H1 (cell line): Measurements from ENCODE around the gene GCSAM. TPM values are rescaled to one million over a fixed set of nuclear protein-coding genes. Genes with fewer than 3 reads are reported as not detected.

ENCODE experiments used
- CTCF ChIA-PET: fragments of 300-600 bp; sonication (Branson Sonifier 250); formaldehyde crosslinking; loops from one replicate; lab custom pipeline; 2021; ENCODE audit not compliant: partially characterized antibody; lab: Charles Lee
- POLR2A ChIA-PET: fragments of 300-600 bp; sonication (Branson Sonifier 250); formaldehyde crosslinking; loops from one replicate; lab custom pipeline; 2021; ENCODE audit warnings: inconsistent platforms; ENCODE audit not compliant: partially characterized antibody; lab: Charles Lee
- DNase-seq, 2 experiments: peaks; one replicate each; pipeline versions ENCODE4 v3.0.0 to v3.0.0-alpha.2; 2010 to 2022; ENCODE audit warnings: low spot score in 2 of 2, low read depth in 1 of 2, mixed read lengths in 1 of 2
- FAIRE-seq: peaks from 2 replicates; lab custom pipeline; 2011; peaks lifted over from hg19 to GRCh38; lab: Jason Lieb, UNC
- H2AFZ ChIP-seq: 2 replicates; pipeline ENCODE4 v1.8.1; 2012; ENCODE audit warnings: low read length, inconsistent platforms
- H2AK5ac ChIP-seq: 2 replicates; pipeline ENCODE4 v1.6.1; 2013; ENCODE audit warnings: low read depth, low read length
- H2BK120ac ChIP-seq: replicated peaks from 2 replicates; pipeline ENCODE3; 2013; ENCODE audit warnings: low read depth, low read length, inconsistent platforms
- H2BK12ac ChIP-seq: 2 replicates; pipeline ENCODE4 v1.6.1; 2013; ENCODE audit warnings: low read depth, low read length
- H2BK15ac ChIP-seq: 2 replicates; pipeline ENCODE4 v1.6.1; 2013; ENCODE audit warnings: low read length
- H2BK20ac ChIP-seq: 2 replicates; pipeline ENCODE4 v1.6.1; 2013; ENCODE audit warnings: low read length
- H2BK5ac ChIP-seq: 2 replicates; pipeline ENCODE4 v1.6.1; 2013; ENCODE audit warnings: low read depth, low read length
- H3K14ac ChIP-seq: 2 replicates; pipeline ENCODE4 v1.6.1; 2013; ENCODE audit warnings: inconsistent platforms; ENCODE audit not compliant: insufficient read length
- H3K18ac ChIP-seq: 2 replicates; pipeline ENCODE4 v1.6.1; 2013; ENCODE audit warnings: low read length; ENCODE audit errors: extremely low read depth
- H3K23ac ChIP-seq: 2 replicates; pipeline ENCODE4 v1.6.1; 2013; ENCODE audit warnings: inconsistent platforms; ENCODE audit not compliant: insufficient read length
- H3K23me2 ChIP-seq: 2 replicates; pipeline ENCODE4 v1.6.1; 2013; ENCODE audit warnings: low read depth, low read length
- H3K27ac ChIP-seq: 2 replicates; pipeline ENCODE4 v1.6.1; 2011; ENCODE audit warnings: low read depth, low read length, inconsistent platforms
- H3K27me3 ChIP-seq, 4 experiments: replicated peaks in 1 of 4; 1 replicate in 1 of 4; 2 replicates in 3 of 4; pipeline versions ENCODE4 v1.6.1 to v1.8.1; 2011 to 2013; ENCODE audit warnings: low read length in 3 of 4, mild to moderate bottlenecking in 3 of 4, inconsistent platforms in 2 of 4, mixed read lengths in 2 of 4, moderate library complexity in 1 of 4; ENCODE audit not compliant: control insufficient read depth in 3 of 4, insufficient read depth in 3 of 4; ENCODE audit errors: extremely low read depth in 1 of 4
- H3K36me3 ChIP-seq, 4 experiments: 2 replicates each; pipeline versions ENCODE4 v1.6.1 to v1.8.1; 2011 to 2013; ENCODE audit warnings: mild to moderate bottlenecking in 4 of 4, low read length in 3 of 4, moderate library complexity in 2 of 4, control low read depth in 1 of 4, inconsistent platforms in 1 of 4; ENCODE audit not compliant: insufficient read depth in 4 of 4, control insufficient read depth in 2 of 4
- H3K4ac ChIP-seq: replicated peaks from 2 replicates; pipeline ENCODE3; 2013; ENCODE audit warnings: low read length, low read depth, mixed read lengths, inconsistent platforms; ENCODE audit not compliant: insufficient read length
- H3K4me1 ChIP-seq, 4 experiments: replicated peaks in 1 of 4; 1 replicate in 1 of 4; 2 replicates in 3 of 4; pipeline versions ENCODE4 v1.6.1 to v1.8.1; 2011 to 2013; ENCODE audit warnings: low read length in 3 of 4, inconsistent platforms in 2 of 4, mixed read lengths in 1 of 4; ENCODE audit not compliant: insufficient read depth in 4 of 4, control insufficient read depth in 3 of 4
- H3K4me2 ChIP-seq, 2 experiments: 2 replicates each; pipeline versions ENCODE4 v1.6.1 to v1.8.1; 2011 to 2013; ENCODE audit warnings: low read depth in 2 of 2, low read length in 2 of 2, control low read depth in 1 of 2, inconsistent platforms in 1 of 2, mild to moderate bottlenecking in 1 of 2; ENCODE audit not compliant: insufficient read depth in 1 of 2
- H3K4me3 ChIP-seq, 4 experiments: fragments of 200-600, 300-600 bp in 1 of 4; sonication (generic), shearing (Covaris generic), sonication (Bioruptor Twin) in 1 of 4; 2 replicates each; pipeline versions ENCODE4 v1.5.1 to v1.8.1; 2011 to 2016; ENCODE audit warnings: low read length in 4 of 4, low read depth in 3 of 4, control low read depth in 2 of 4, inconsistent platforms in 2 of 4, mild to moderate bottlenecking in 2 of 4, mixed read lengths in 1 of 4, moderate library complexity in 1 of 4; ENCODE audit not compliant: insufficient read depth in 2 of 4; ENCODE audit errors: extremely low read depth in 1 of 4
- H3K56ac ChIP-seq: replicated peaks from 2 replicates; pipeline ENCODE3; 2013; ENCODE audit warnings: low read depth, mild to moderate bottlenecking, mixed read lengths, low read length, inconsistent platforms; ENCODE audit not compliant: insufficient read length
- H3K79me1 ChIP-seq: 2 replicates; pipeline ENCODE4 v1.6.1; 2013; ENCODE audit warnings: low read depth, low read length, control low read depth
- H3K79me2 ChIP-seq, 2 experiments: 2 replicates each; pipeline versions ENCODE4 v1.6.1 to v1.8.1; 2012 to 2013; ENCODE audit warnings: low read length in 2 of 2, mild to moderate bottlenecking in 2 of 2, inconsistent platforms in 1 of 2; ENCODE audit not compliant: insufficient read depth in 2 of 2, control insufficient read depth in 1 of 2
- H3K9ac ChIP-seq, 4 experiments: replicated peaks in 1 of 4; 1 replicate in 1 of 4; 2 replicates in 3 of 4; pipeline versions ENCODE4 v1.6.1 to v1.8.1; 2011 to 2013; ENCODE audit warnings: low read depth in 3 of 4, low read length in 3 of 4, control low read depth in 2 of 4, mild to moderate bottlenecking in 2 of 4, moderate library complexity in 2 of 4, inconsistent platforms in 1 of 4; ENCODE audit errors: extremely low read depth in 1 of 4
- H3K9me3 ChIP-seq, 2 experiments: 2 replicates each; pipeline versions ENCODE4 v1.6.1 to v1.8.1; 2012 to 2013; ENCODE audit warnings: mild to moderate bottlenecking in 2 of 2, moderate library complexity in 2 of 2, control low read depth in 1 of 2, inconsistent platforms in 1 of 2, low read depth in 1 of 2, low read length in 1 of 2, mixed read lengths in 1 of 2; ENCODE audit not compliant: insufficient read depth in 2 of 2
- H4K20me1 ChIP-seq, 2 experiments: replicated peaks in 1 of 2; 2 replicates each; pipeline versions ENCODE3 to v1.8.1; 2011 to 2013; ENCODE audit warnings: inconsistent platforms in 2 of 2, low read length in 2 of 2, mild to moderate bottlenecking in 1 of 2; ENCODE audit not compliant: insufficient read depth in 2 of 2, control insufficient read depth in 1 of 2
- H4K5ac ChIP-seq: 2 replicates; pipeline ENCODE4 v1.6.1; 2013; ENCODE audit warnings: low read length, low read depth, mixed read lengths, inconsistent platforms; ENCODE audit not compliant: insufficient read length
- H4K8ac ChIP-seq: 2 replicates; pipeline ENCODE4 v1.8.0; 2013; ENCODE audit warnings: mild to moderate bottlenecking, moderate library complexity, low read length, inconsistent platforms; ENCODE audit not compliant: insufficient read depth; ENCODE audit errors: extremely low read depth
- H4K91ac ChIP-seq: replicated peaks from 2 replicates; pipeline ENCODE3; 2013; ENCODE audit warnings: low read length, mixed read lengths, inconsistent platforms; ENCODE audit not compliant: insufficient read length
- BCL11A ChIP-seq, 2 experiments: IDR thresholded peaks; one replicate each; pipeline ENCODE4 v1.6.1; 2011; ENCODE audit warnings: low read depth in 2 of 2, low read length in 2 of 2, mild to moderate bottlenecking in 2 of 2
- EZH2 ChIP-seq: fragments of 200-600 bp; sonication (generic); IDR thresholded peaks from 2 replicates; pipeline ENCODE4 v1.7.1; 2012; ENCODE audit warnings: low read depth, mild to moderate bottlenecking, moderate library complexity, low read length, inconsistent platforms; ENCODE audit not compliant: severe bottlenecking
- GTF2F1 ChIP-seq: IDR thresholded peaks from 2 replicates; pipeline ENCODE4 v1.6.1; 2012; ENCODE audit warnings: low read depth, low read length, improper control_type of control experiment, borderline replicate concordance
- PHF8 ChIP-seq: fragments of 200-600 bp; sonication (generic); conservative IDR thresholded peaks from 2 replicates; pipeline ENCODE4 v1.7.1; 2012; ENCODE audit warnings: low read depth, mild to moderate bottlenecking, inconsistent platforms, low read length, moderate library complexity
- POLR2AphosphoS5 ChIP-seq: IDR thresholded peaks from 2 replicates; pipeline ENCODE4 v1.6.1; 2011; ENCODE audit warnings: low read depth, low read length
- SRF ChIP-seq: IDR thresholded peaks from 2 replicates; pipeline ENCODE4 v1.6.1; 2011; ENCODE audit warnings: mild to moderate bottlenecking, low read depth, low read length, moderate library complexity
- SUZ12 ChIP-seq: fragments of 200-600 bp; sonication (generic); IDR thresholded peaks from 2 replicates; pipeline ENCODE4 v1.6.1; 2012; ENCODE audit warnings: mild to moderate bottlenecking, inconsistent platforms, low read length, moderate library complexity, mixed read lengths
- ZNF274 ChIP-seq: IDR thresholded peaks from 2 replicates; pipeline ENCODE4 v1.7.0; 2012; ENCODE audit warnings: low read length, borderline replicate concordance; ENCODE audit errors: extremely low read depth
- whole genome bisulfite sequencing, 2 experiments: shearing (Covaris generic) in 1 of 2; methylation state at CpG; one replicate each; pipeline versions ENCODE4 v1.1.6 to v1.1.7; 2013 to 2015; ENCODE audit warnings: low lambda C conversion rate in 2 of 2, mixed read lengths in 2 of 2, inconsistent platforms in 1 of 2, low coverage in 1 of 2, missing lambda C conversion rate in 1 of 2; ENCODE audit not compliant: insufficient replicate concordance in 2 of 2, insufficient coverage in 1 of 2, insufficient read length in 1 of 2; ENCODE audit errors: extremely low coverage in 1 of 2, missing lambda C conversion rate in 1 of 2; 5-methylcytosine and 5-hydroxymethylcytosine counted together
- polyA plus RNA-seq, 7 experiments: library from polyadenylated mRNA; depleted of rRNA in 3 of 7; stranded (reverse) in 5 of 7; unstranded in 2 of 7; fragments of >200 nt in 5 of 7; fragments of 200-250 nt in 2 of 7; gene quantifications; 1 replicate in 5 of 7; 2 replicates in 1 of 7; 4 replicates in 1 of 7; pipeline versions ENCODE4 v1.2.1 to v1.2.3, GENCODE V29; 2011 to 2013; ENCODE audit warnings: missing spikeins in 2 of 7, mixed read lengths in 2 of 7
- total RNA-seq: library from RNA; stranded (reverse); fragmentation: NEBNext Ultra II Directional; extraction: Animal tissue kit (Norgen Biotek cat#: 25700); gene quantifications from 2 replicates; pipeline ENCODE4 v1.2.1, GENCODE V29; 2021
- TF ChIP-seq, protein P1 (sequence below): IDR thresholded peaks from 2 replicates; pipeline ENCODE4 v1.6.1; 2012; ENCODE audit warnings: low read length, inconsistent platforms
- TF ChIP-seq, protein P2 (sequence below): IDR thresholded peaks from 2 replicates; pipeline ENCODE4 v1.6.1; 2011; ENCODE audit warnings: low read length, improper control_type of control experiment
- TF ChIP-seq, protein P3 (sequence below): IDR thresholded peaks from 2 replicates; pipeline ENCODE4 v1.6.1; 2011; ENCODE audit warnings: low read depth, mild to moderate bottlenecking, low read length; ENCODE audit not compliant: insufficient read depth

Gene GCSAM
- total and polyA plus RNA-seq, 2 of the 8 experiments (the other 6 are each of a cell fraction or from before 2014, with no cell fraction given) = not detected

DNA sequence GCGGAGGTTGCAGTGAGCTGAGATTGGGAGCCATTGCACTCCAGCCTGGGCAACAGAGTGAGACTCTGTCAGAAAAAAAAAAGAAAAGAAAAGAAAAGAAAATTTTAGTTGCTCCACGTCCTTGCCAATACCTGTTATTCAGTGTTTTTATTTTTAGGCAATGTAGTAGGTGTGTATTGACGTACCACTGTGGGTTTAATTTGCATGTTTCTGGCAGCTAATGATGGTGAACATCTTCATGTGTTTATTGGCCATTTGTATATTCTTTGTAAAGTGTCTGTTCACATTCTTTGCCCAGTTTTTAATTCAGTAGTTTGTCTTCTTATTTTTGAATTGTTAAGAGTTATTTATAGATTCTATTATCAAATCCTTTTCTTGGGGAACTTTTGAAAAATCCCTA, 38.1 kb upstream of the GCSAM start:
- Histone ChIP-seq H2BK15ac (no peak overlapping the region), H2AK5ac (no peak overlapping the region), H3K4me2 (no peak overlapping the region), H2BK120ac (no peak overlapping the region), H4K20me1 (no peaks in the 10 kb centered on the region), H3K79me1 (no peaks in the 10 kb centered on the region), H3K4me1 (no peaks in the 10 kb centered on the region), H3K23ac (no peak overlapping the region), H3K4me3 (no peak overlapping the region), H3K4ac (no peak overlapping the region), H2BK5ac (no peak overlapping the region), H3K27ac (no peak overlapping the region), H3K79me2 (no peaks in the 10 kb centered on the region), H4K8ac (no peak overlapping the region), H3K56ac (no peak overlapping the region), H4K5ac (no peak overlapping the region), H3K14ac (no peak overlapping the region), H3K36me3 (peaks cover 0 to 2% (median 0%) of the 10 kb centered on the region in 4 experiments; a peak in 1 of 8 replicates), H2BK20ac (no peak overlapping the region), H3K9me3 (peaks cover 3 to 4% of the 10 kb centered on the region in 2 experiments), H3K23me2 (peaks cover 2% of the 10 kb centered on the region; the same call in 1 of the 2 replicates), H2BK12ac (no peak overlapping the region), H3K9ac (no peak overlapping the region), H3K27me3 (no peaks in the 10 kb centered on the region), H4K91ac (no peak overlapping the region), H2AFZ (no peak overlapping the region), H3K18ac (no peak overlapping the region)
- no peak for DNase-seq
- FAIRE-seq = no peak
- ChIA-PET CTCF (no interaction called here), POLR2A (no interaction called here)
- WGBS, 2 experiments = 77% methylated on average over 3 of the region's 3 CpGs; no CpG with 5 or more reads in 1 of the 2 experiments
- TF ChIP-seq PHF8 (no peak), GTF2F1 (no peak), ZNF274 (no peak), EZH2 (no peak), POLR2AphosphoS5 (no peak), BCL11A (IDR thresholded peaks at IDR 0.05; ENCODE audit: low read depth in 2 of 2, low read length in 2 of 2) (no peak), SRF (no peak), SUZ12 (no peak)
- TF ChIP-seq, protein P1, sequence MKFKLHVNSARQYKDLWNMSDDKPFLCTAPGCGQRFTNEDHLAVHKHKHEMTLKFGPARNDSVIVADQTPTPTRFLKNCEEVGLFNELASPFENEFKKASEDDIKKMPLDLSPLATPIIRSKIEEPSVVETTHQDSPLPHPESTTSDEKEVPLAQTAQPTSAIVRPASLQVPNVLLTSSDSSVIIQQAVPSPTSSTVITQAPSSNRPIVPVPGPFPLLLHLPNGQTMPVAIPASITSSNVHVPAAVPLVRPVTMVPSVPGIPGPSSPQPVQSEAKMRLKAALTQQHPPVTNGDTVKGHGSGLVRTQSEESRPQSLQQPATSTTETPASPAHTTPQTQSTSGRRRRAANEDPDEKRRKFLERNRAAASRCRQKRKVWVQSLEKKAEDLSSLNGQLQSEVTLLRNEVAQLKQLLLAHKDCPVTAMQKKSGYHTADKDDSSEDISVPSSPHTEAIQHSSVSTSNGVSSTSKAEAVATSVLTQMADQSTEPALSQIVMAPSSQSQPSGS = no peak
- TF ChIP-seq, protein P2, sequence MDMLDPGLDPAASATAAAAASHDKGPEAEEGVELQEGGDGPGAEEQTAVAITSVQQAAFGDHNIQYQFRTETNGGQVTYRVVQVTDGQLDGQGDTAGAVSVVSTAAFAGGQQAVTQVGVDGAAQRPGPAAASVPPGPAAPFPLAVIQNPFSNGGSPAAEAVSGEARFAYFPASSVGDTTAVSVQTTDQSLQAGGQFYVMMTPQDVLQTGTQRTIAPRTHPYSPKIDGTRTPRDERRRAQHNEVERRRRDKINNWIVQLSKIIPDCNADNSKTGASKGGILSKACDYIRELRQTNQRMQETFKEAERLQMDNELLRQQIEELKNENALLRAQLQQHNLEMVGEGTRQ = no peak
- TF ChIP-seq, protein P3, sequence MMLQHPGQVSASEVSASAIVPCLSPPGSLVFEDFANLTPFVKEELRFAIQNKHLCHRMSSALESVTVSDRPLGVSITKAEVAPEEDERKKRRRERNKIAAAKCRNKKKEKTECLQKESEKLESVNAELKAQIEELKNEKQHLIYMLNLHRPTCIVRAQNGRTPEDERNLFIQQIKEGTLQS = no peak
